C4-2B (cell line): Measurements from ENCODE around the gene SLC8B1.

ENCODE experiments used
- ZFX ChIP-seq: fragments of 450-650 bp; IDR thresholded peaks from 2 replicates; pipeline ENCODE4 v1.6.1; 2017
- TF ChIP-seq, protein P1 (sequence below): fragments of 450-650 bp; conservative IDR thresholded peaks from 2 replicates; pipeline ENCODE4 v1.5.1; 2017; ENCODE audit warnings: mild to moderate bottlenecking

DNA sequence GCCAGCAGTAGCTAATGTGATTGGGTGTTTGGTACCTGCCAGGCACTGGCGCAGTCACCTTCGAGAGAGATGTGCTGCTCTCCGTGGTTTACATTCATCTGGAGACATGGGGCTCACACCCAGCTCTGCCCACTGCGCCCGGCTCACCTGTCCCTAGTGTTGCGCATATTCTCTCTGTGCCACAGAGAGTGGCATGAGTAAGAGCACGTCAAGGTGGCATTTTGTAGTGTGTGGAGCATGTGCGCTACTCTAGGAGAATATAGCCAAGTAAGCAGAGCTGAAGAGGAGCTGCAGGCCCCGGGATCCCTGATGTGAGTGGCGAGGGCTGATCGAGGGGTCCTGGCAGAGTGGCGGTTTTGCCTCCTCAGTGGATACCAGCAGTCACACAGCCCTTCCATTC is 66.8 kb downstream of the SLC8B1 start:
- TF ChIP-seq, protein P1, sequence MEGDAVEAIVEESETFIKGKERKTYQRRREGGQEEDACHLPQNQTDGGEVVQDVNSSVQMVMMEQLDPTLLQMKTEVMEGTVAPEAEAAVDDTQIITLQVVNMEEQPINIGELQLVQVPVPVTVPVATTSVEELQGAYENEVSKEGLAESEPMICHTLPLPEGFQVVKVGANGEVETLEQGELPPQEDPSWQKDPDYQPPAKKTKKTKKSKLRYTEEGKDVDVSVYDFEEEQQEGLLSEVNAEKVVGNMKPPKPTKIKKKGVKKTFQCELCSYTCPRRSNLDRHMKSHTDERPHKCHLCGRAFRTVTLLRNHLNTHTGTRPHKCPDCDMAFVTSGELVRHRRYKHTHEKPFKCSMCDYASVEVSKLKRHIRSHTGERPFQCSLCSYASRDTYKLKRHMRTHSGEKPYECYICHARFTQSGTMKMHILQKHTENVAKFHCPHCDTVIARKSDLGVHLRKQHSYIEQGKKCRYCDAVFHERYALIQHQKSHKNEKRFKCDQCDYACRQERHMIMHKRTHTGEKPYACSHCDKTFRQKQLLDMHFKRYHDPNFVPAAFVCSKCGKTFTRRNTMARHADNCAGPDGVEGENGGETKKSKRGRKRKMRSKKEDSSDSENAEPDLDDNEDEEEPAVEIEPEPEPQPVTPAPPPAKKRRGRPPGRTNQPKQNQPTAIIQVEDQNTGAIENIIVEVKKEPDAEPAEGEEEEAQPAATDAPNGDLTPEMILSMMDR, result no peak
- no peak for TF ChIP-seq ZFX
